AG04449 (cell line): ENCODE measurements around the gene PRPF40A.
A peak's percentile ranks its signal among the peaks of the same experiment; 100 is the strongest.

Source experiments
- CTCF ChIA-PET: fragments of 350-600 bp; formaldehyde crosslinking; extraction: SDS; loops from one replicate; lab custom pipeline; 2021; ENCODE audit warnings: antibody characterized with exemption; lab: Yijun Ruan, JAX
- POLR2A ChIA-PET: fragments of 400-600, 350-600 bp; formaldehyde crosslinking; extraction: SDS; loops from one replicate; lab custom pipeline; 2020; ENCODE audit warnings: antibody characterized with exemption, inconsistent platforms; lab: Yijun Ruan, JAX
- DNase-seq: peaks from one replicate; pipeline ENCODE4 v3.0.0-alpha.2; 2010; ENCODE audit warnings: low read depth, low spot score
- H3K4me3 ChIP-seq: 2 replicates; pipeline ENCODE4 v1.5.1; 2011; ENCODE audit warnings: low read depth, mild to moderate bottlenecking, control low read depth, low read length
- TF ChIP-seq, protein P1 (sequence below): IDR thresholded peaks from one replicate; pipeline ENCODE4 v1.5.1; 2011; ENCODE audit warnings: mild to moderate bottlenecking, moderate library complexity, low read length, control low read depth, inconsistent platforms; ENCODE audit not compliant: insufficient read depth; ENCODE audit errors: missing control alignments

The PRPF40A gene

DNA sequence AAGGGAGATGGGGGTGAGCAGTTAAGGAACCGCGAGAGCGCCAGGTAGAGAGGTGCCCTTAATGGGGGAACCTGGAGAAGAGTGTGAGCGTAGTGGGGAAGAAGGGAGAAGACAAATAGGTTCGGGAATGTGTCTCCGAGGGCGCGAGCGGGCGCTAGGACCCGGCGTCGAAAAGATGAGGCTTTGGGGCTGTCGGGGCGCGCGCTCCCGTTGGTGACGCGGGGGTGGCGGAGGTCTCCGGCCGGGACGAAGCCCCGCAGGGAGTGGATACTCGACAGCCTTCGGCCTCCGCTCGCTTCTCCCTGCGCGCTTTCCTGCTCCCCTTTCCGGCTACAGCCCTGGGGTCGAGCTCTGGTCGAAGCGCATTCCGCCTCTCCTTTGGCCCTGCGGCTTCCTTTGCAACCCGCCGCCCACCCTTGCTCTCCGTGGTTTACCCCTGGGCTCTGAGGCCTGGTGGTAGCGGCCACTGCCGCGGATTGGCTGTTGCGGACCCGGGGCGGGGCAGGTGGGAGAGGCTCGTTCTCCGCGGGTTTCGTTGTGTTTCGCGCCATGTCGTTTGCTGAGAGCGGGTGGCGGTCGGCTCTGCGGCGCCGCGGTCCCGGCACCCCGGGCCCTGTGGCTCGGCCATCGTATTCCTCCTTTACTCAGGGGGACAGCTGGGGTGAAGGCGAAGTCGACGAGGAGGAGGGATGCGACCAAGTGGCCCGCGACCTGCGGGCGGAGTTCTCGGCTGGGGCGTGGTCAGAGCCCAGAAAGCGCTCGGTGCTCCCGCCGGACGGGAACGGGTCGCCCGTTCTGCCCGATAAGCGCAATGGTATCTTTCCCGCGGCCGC lies 1.0 kb upstream of the PRPF40A start, which contains the start of gene ARL6IP6:
Gene ARL6IP6 (plus strand): TSS at position 545 of the 833 bp plus-strand sequence. CDS start 5 bp downstream, at position 550.
- TF ChIP-seq, protein P1, sequence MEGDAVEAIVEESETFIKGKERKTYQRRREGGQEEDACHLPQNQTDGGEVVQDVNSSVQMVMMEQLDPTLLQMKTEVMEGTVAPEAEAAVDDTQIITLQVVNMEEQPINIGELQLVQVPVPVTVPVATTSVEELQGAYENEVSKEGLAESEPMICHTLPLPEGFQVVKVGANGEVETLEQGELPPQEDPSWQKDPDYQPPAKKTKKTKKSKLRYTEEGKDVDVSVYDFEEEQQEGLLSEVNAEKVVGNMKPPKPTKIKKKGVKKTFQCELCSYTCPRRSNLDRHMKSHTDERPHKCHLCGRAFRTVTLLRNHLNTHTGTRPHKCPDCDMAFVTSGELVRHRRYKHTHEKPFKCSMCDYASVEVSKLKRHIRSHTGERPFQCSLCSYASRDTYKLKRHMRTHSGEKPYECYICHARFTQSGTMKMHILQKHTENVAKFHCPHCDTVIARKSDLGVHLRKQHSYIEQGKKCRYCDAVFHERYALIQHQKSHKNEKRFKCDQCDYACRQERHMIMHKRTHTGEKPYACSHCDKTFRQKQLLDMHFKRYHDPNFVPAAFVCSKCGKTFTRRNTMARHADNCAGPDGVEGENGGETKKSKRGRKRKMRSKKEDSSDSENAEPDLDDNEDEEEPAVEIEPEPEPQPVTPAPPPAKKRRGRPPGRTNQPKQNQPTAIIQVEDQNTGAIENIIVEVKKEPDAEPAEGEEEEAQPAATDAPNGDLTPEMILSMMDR = no peak
- H3K4me3 ChIP-seq = peak within 1 kb of the TSS; percentile 99
- CTCF ChIA-PET = interaction anchor here (1.4 kb wide), 1 partner anchor 543 kb away, joined by 3 read pairs; the partner anchor contains the start of gene STAM2
- no peak for DNase-seq
- POLR2A ChIA-PET = no interaction called here

- peak overlapping the region; percentile 99 for H3K4me3 ChIP-seq
- POLR2A ChIA-PET = interaction anchor here (0.6 to 1.0 kb wide), 4 partner anchors 23 to 541 kb away, joined by 3 to 4 read pairs (median 4); partner anchors contain the start of gene STAM2
- no peak for DNase-seq
- TF ChIP-seq, protein P1 = no peak
- CTCF ChIA-PET = interaction anchor here (1.2 to 2.8 kb wide), 4 partner anchors 9 to 691 kb away, joined by 3 to 9 read pairs (median 6); partner anchors contain the start of gene STAM2
Observed at GRCh38 chr2:152716805-152717227, 445 bp downstream of the PRPF40A start.

DNA sequence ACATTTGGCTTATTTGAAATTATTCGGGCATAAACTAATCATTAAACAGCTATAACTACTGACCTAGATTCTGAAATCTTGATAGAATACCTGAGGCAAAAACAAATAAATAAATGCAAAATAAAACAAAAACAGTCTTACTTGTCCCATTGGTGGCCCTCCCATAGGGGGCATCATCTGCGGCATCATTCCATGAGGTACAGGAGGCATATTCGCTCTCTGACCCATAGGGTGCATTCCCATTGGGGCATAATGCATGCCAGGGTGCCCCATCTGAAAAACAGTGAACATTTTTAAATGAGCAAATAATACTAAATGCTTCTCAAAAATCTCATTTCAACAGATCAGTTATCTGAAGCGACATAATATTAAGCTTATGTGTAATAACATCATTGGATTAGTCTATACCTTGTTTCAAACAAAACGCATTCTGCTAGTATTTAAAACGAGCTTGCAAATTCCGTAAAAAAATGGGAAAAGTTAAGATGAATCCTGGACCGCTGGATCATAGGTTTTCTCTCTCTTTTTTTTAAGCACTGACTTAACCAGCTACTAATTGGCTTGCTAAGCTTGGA lies 1.3 kb downstream of the PRPF40A start:
- CTCF ChIA-PET = interaction anchor here (0.9 to 2.8 kb wide), 7 partner anchors 9 to 691 kb away, joined by 3 to 9 read pairs (median 4); no protein-coding TSS in a partner anchor
- peak overlapping the region; percentile 99 for H3K4me3 ChIP-seq
- TF ChIP-seq, protein P1 = peak; percentile 34
- POLR2A ChIA-PET = no interaction called here
- no peak for DNase-seq

DNA sequence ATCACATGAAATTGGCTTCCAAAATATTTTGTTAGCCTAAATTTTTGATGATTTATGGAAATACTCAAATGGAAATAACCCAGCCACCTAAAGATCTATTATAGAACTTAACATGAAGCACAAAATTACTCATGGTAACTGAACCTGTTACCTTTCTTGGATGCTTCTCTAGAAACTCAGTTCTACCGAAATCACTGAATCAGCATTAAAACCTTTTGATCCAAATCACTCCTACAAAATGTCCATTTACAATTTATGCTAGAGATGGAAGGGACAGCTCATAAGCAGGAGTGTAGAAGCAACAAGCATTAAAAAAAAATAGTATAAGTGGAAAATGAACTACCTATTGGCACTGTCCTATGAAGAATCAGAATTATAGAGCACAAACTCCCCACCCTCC lies 2.1 kb downstream of the PRPF40A start:
- POLR2A ChIA-PET = interaction anchor here (0.6 kb wide), 1 partner anchor 51 kb away, joined by 3 read pairs; no protein-coding TSS in a partner anchor
- no peak overlapping the region; the same call in 1 of the 2 replicates for H3K4me3 ChIP-seq
- CTCF ChIA-PET = interaction anchor here (0.9 to 2.8 kb wide), 8 partner anchors 8 to 687 kb away, joined by 3 to 9 read pairs (median 4); no protein-coding TSS in a partner anchor
- TF ChIP-seq, protein P1 = no peak
- DNase-seq = no peak

GRCh38 chr2:152710713-152711112 lies 6.5 kb downstream of the PRPF40A start:
- H3K4me3 ChIP-seq = no peak overlapping the region
- no peak for DNase-seq
- POLR2A ChIA-PET = no interaction called here
- TF ChIP-seq, protein P1 = no peak
- CTCF ChIA-PET = interaction anchor here (1.6 kb wide), 1 partner anchor 11 kb away, joined by 5 read pairs; no protein-coding TSS in a partner anchor
